CD4-positive, alpha-beta T cell treated with Interleukin-21 for 1 hour (primary cell): ENCODE data around the gene MRPS27.
"Not testable (repeated sequence)": the region's sequence is repeated elsewhere in the genome, so short reads cannot be mapped to it uniquely, and the experiment has no call there.

ENCODE experiments used
- DNase-seq: peaks from one replicate; pipeline ENCODE4 v3.0.0-alpha.2; 2020

The MRPS27 gene

GRCh38 chr5:72197393-72197792, 122.6 kb downstream of the MRPS27 start:
- DNase-seq: no peak

- no peak for DNase-seq
Measured at GRCh38 chr5:72195581-72195980, 124.5 kb downstream of the MRPS27 start.

GRCh38 chr5:72194846-72195245, 125.2 kb downstream of the MRPS27 start:
- DNase-seq: peak; percentile 38

- DNase-seq: no peak
Measured at GRCh38 chr5:72191404-72191803, 128.6 kb downstream of the MRPS27 start.

- DNase-seq: no peak
Measured at GRCh38 chr5:72189146-72189545, 130.9 kb downstream of the MRPS27 start.

GRCh38 chr5:72188166-72188565, 131.9 kb downstream of the MRPS27 start:
- no peak for DNase-seq

- DNase-seq: no peak
Measured at GRCh38 chr5:72187388-72188075, 132.5 kb downstream of the MRPS27 start.

GRCh38 chr5:72185496-72186329, 134.3 kb downstream of the MRPS27 start:
- no peak for DNase-seq

- DNase-seq: no peak
Measured at GRCh38 chr5:72184408-72184807, 135.6 kb downstream of the MRPS27 start.

GRCh38 chr5:72183101-72183520, 136.9 kb downstream of the MRPS27 start:
- no peak for DNase-seq

- DNase-seq: no peak
Measured at GRCh38 chr5:72182686-72183085, 137.4 kb downstream of the MRPS27 start.

- DNase-seq: no peak
Measured at GRCh38 chr5:72180925-72181324, 139.1 kb downstream of the MRPS27 start.

GRCh38 chr5:72179816-72180440, 140.1 kb downstream of the MRPS27 start:
- DNase-seq: no peak

GRCh38 chr5:72179028-72179815, 140.8 kb downstream of the MRPS27 start:
- DNase-seq: no peak

GRCh38 chr5:72177538-72177937, 142.5 kb downstream of the MRPS27 start:
- DNase-seq: no peak

GRCh38 chr5:72172786-72173185, 147.3 kb downstream of the MRPS27 start:
- DNase-seq: no peak

GRCh38 chr5:72171667-72172066, 148.4 kb downstream of the MRPS27 start:
- no peak for DNase-seq

- not testable (repeated sequence) for DNase-seq
Measured at GRCh38 chr5:72171181-72171580, 148.9 kb downstream of the MRPS27 start.

GRCh38 chr5:72170101-72170500, 149.9 kb downstream of the MRPS27 start:
- DNase-seq: no peak
